ENCODE data around the gene ADIPOR2. TPM values are rescaled to one million over a fixed set of nuclear protein-coding genes. Genes with fewer than 3 reads are reported as not detected.

ADIPOR2 gene
- total RNA-seq, 1 experiment from 2014 or later: 45.3 TPM

- no peak overlapping the region for H2AK5ac ChIP-seq (ENCODE audit: insufficient read length, low read length)
- DNase-seq: no peak
- no peak overlapping the region for H4K8ac ChIP-seq (replicated peaks; ENCODE audit: insufficient read length, low read depth, low read length)
- no peak overlapping the region for H2AFZ ChIP-seq (ENCODE audit: low read length)
- no peak overlapping the region for H3K27ac ChIP-seq (ENCODE audit: insufficient read length, low read depth, low read length)
- H3T11ph ChIP-seq (ENCODE audit: low read length): no peak overlapping the region
- H3K4me1 Mint-ChIP-seq: peaks cover 32 to 35% of the 10 kb centered on the region in 2 experiments
- H3K4me2 ChIP-seq (ENCODE audit: insufficient read depth, insufficient read length, low read length): no peak overlapping the region
- TF ChIP-seq CTCF (conservative IDR thresholded peaks at IDR 0.05): no peak
- peak overlapping the region in 1 of 3 experiments; percentile 35; a peak in 2 of 7 replicates for H3K27ac Mint-ChIP-seq
- H3K9me3 ChIP-seq (ENCODE audit: control insufficient read depth, low read depth, low read length): no peaks in the 10 kb centered on the region
- H2BK5ac ChIP-seq (ENCODE audit: insufficient read length, low read length): no peak overlapping the region
- H3K27me3 Mint-ChIP-seq (ENCODE audit: low read depth): peaks cover 5% of the 10 kb centered on the region
- no peaks in the 10 kb centered on the region for H3K79me1 ChIP-seq (ENCODE audit: insufficient read depth, low read depth, low read length, poor library complexity, severe bottlenecking)
- H3K56ac ChIP-seq (ENCODE audit: insufficient read length, low read depth, low read length): no peak overlapping the region
- H3K9ac ChIP-seq (ENCODE audit: extremely low read depth, insufficient read length, low read length): no peak overlapping the region
- no peak overlapping the region for H4K5ac ChIP-seq (ENCODE audit: insufficient read length, low read depth, low read length)
- H3K9me3 Mint-ChIP-seq: no peaks in the 10 kb centered on the region
- H3K27me3 ChIP-seq (ENCODE audit: insufficient read depth, low read length): no peaks in the 10 kb centered on the region
- H3K4me3 Mint-ChIP-seq: no peak overlapping the region
- no peaks in the 10 kb centered on the region for H3K36me3 Mint-ChIP-seq (ENCODE audit: insufficient read depth in 1 of 3, low read depth in 3 of 3)
- H3K23ac ChIP-seq (ENCODE audit: insufficient read length, low read depth, low read length): no peak overlapping the region
- no peaks in the 10 kb centered on the region for H3K79me2 ChIP-seq (ENCODE audit: insufficient read depth, low read length)
- no peak overlapping the region for H2BK120ac ChIP-seq (ENCODE audit: low read depth, low read length, poor library complexity, severe bottlenecking)
- no peak overlapping the region for H4K91ac ChIP-seq (ENCODE audit: insufficient read length, low read depth, low read length)
- H2BK20ac ChIP-seq (ENCODE audit: low read depth, low read length, poor library complexity, severe bottlenecking): no peak overlapping the region
- no peak overlapping the region for H3K18ac ChIP-seq (ENCODE audit: insufficient read length, low read depth, low read length)
- no peak overlapping the region for H3K14ac ChIP-seq (ENCODE audit: insufficient read depth, low read length)
- H4K20me1 ChIP-seq (ENCODE audit: control insufficient read depth, insufficient read depth, insufficient read length): no peaks in the 10 kb centered on the region
- no CpG with 5 or more reads among the region's 26 CpGs for WGBS (ENCODE audit: extremely low coverage, insufficient read length, low lambda C conversion rate)
- H3K23me2 ChIP-seq (ENCODE audit: insufficient read length, low read depth, low read length, poor library complexity, severe bottlenecking): peaks cover 4% of the 10 kb centered on the region
- no peak overlapping the region for H2BK15ac ChIP-seq (ENCODE audit: low read depth, low read length)
- H3K4me1 ChIP-seq (ENCODE audit: insufficient read depth, low read length): no peaks in the 10 kb centered on the region; the same call in 1 of the 2 replicates
- no peak overlapping the region for H2BK12ac ChIP-seq (ENCODE audit: insufficient read length, low read depth, low read length)
- H3K4ac ChIP-seq (ENCODE audit: low read depth, low read length): no peak overlapping the region
Measured at GRCh38 chr12:1793426-1794210, 102.7 kb downstream of the ADIPOR2 start.
